GM23338 (cell line): Measurements from ENCODE around the gene ALPG. TPM values are rescaled to one million over a fixed set of nuclear protein-coding genes. Genes with fewer than 3 reads are reported as not detected.

Experiments used
- ATAC-seq: fragments of 200-7000 bp; cut with Tn5 transposase; 3 replicates; pipeline ENCODE4 v1.9.1; 2020
- DNase-seq: peaks from one replicate; pipeline ENCODE4 v3.0.0-alpha.2; 2015; ENCODE audit warnings: low spot score
- H2AFZ ChIP-seq: fragments of 200-600 bp; sonication (generic); 2 replicates; pipeline ENCODE4 v1.8.0; 2016; ENCODE audit warnings: antibody characterized with exemption, mild to moderate bottlenecking, moderate library complexity
- H3F3A ChIP-seq: fragments of 200-600 bp; sonication (generic); replicated peaks from 2 replicates; pipeline ENCODE4 v1.8.0; 2017; ENCODE audit warnings: antibody characterized with exemption, mixed run types, low read depth
- H3K27ac ChIP-seq: fragments of 200-600 bp; sonication (generic); 2 replicates; pipeline ENCODE4 v1.6.1; 2016; ENCODE audit warnings: low read depth
- H3K27me3 ChIP-seq: fragments of 200-600 bp; sonication (generic); 2 replicates; pipeline ENCODE4 v1.8.0; 2016; ENCODE audit warnings: mild to moderate bottlenecking, mixed run types, moderate library complexity; ENCODE audit not compliant: insufficient read depth
- H3K36me3 ChIP-seq: fragments of 200-600 bp; sonication (generic); 2 replicates; pipeline ENCODE4 v1.8.0; 2016; ENCODE audit warnings: mild to moderate bottlenecking; ENCODE audit not compliant: insufficient read depth
- H3K4me1 ChIP-seq: fragments of 200-600 bp; sonication (generic); 2 replicates; pipeline ENCODE4 v1.8.0; 2016; ENCODE audit warnings: mild to moderate bottlenecking, moderate library complexity; ENCODE audit not compliant: insufficient read depth
- H3K4me2 ChIP-seq: fragments of 200-600 bp; sonication (generic); 2 replicates; pipeline ENCODE4 v1.7.1; 2017; ENCODE audit warnings: mixed run types
- H3K4me3 ChIP-seq: fragments of 200-600 bp; sonication (generic); 2 replicates; pipeline ENCODE4 v1.6.1; 2016; ENCODE audit warnings: mixed run types
- H3K79me2 ChIP-seq: fragments of 200-600 bp; sonication (generic); replicated peaks from 2 replicates; pipeline ENCODE4 v1.8.0; 2017; ENCODE audit warnings: mild to moderate bottlenecking; ENCODE audit not compliant: insufficient read depth
- H3K9me2 ChIP-seq: fragments of 200-600 bp; sonication (generic); 2 replicates; pipeline ENCODE4 v1.8.0; 2017; ENCODE audit not compliant: insufficient read depth
- H4K20me1 ChIP-seq: fragments of 200-600 bp; sonication (generic); replicated peaks from 2 replicates; pipeline ENCODE4 v1.8.0; 2017; ENCODE audit warnings: mild to moderate bottlenecking; ENCODE audit not compliant: insufficient read depth
- H3K27ac Mint-ChIP-seq: 2 replicates; pipeline ENCODE4 v1.8.0; 2020; ENCODE audit warnings: inconsistent platforms, mild to moderate bottlenecking, moderate library complexity, mixed read lengths
- H3K27me3 Mint-ChIP-seq: 3 replicates; pipeline ENCODE4 v1.8.0; 2022; ENCODE audit warnings: low read depth, mild to moderate bottlenecking, moderate library complexity, mixed read lengths, inconsistent platforms; ENCODE audit not compliant: insufficient read depth, poor library complexity
- H3K36me3 Mint-ChIP-seq: 3 replicates; pipeline ENCODE4 v1.8.0; 2021; ENCODE audit warnings: low read depth, mild to moderate bottlenecking, inconsistent platforms, moderate library complexity, mixed read lengths
- H3K4me1 Mint-ChIP-seq: 3 replicates; pipeline ENCODE4 v1.8.0; 2020; ENCODE audit warnings: mild to moderate bottlenecking, inconsistent platforms, mixed read lengths
- H3K4me3 Mint-ChIP-seq: 3 replicates; pipeline ENCODE4 v1.8.0; 2021; ENCODE audit warnings: moderate library complexity, mild to moderate bottlenecking, inconsistent platforms, mixed read lengths
- H3K9me3 Mint-ChIP-seq: 3 replicates; pipeline ENCODE4 v1.8.0; 2020; ENCODE audit warnings: moderate library complexity, mild to moderate bottlenecking, inconsistent platforms, mixed read lengths
- CREB1 ChIP-seq: fragments of 250-450 bp; sonication (Bioruptor Pico); IDR thresholded peaks from 2 replicates; pipeline ENCODE4 v1.5.0; 2020; ENCODE audit warnings: low read depth, mild to moderate bottlenecking, moderate library complexity
- ETS1 ChIP-seq: IDR thresholded peaks from 2 replicates; pipeline ENCODE4 v1.6.1; 2016; ENCODE audit warnings: antibody characterized with exemption
- EZH2 ChIP-seq: fragments of 200-600 bp; sonication (generic); IDR thresholded peaks from one replicate; pipeline ENCODE4 v1.8.0; 2017; ENCODE audit warnings: antibody characterized with exemption, mild to moderate bottlenecking, low read depth; ENCODE audit not compliant: unreplicated experiment
- EZH2phosphoT487 ChIP-seq: fragments of 200-600 bp; sonication (generic); IDR thresholded peaks from one replicate; pipeline ENCODE4 v1.8.1; 2018; ENCODE audit warnings: antibody characterized with exemption; ENCODE audit not compliant: unreplicated experiment
- JUNB ChIP-seq: IDR thresholded peaks from one replicate; pipeline ENCODE4 v1.6.1; 2016; ENCODE audit warnings: antibody characterized with exemption; ENCODE audit not compliant: unreplicated experiment
- REST ChIP-seq: IDR thresholded peaks from one replicate; pipeline ENCODE4 v1.6.1; 2018; ENCODE audit warnings: antibody characterized with exemption; ENCODE audit not compliant: unreplicated experiment
- ZNF462 ChIP-seq: fragments of 250-450 bp; sonication (Bioruptor Pico); IDR thresholded peaks from 2 replicates; pipeline ENCODE4 v1.5.0; 2020; ENCODE audit warnings: mild to moderate bottlenecking, moderate library complexity
- polyA plus RNA-seq: library from polyadenylated mRNA; unstranded; fragments of >200 nt; fragmentation: Nextera tagmentation; extraction: Ambion mirVana; gene quantifications from 2 replicates; pipeline ENCODE4 v1.2.1, GENCODE V29; 2016
- total RNA-seq: library from RNA; depleted of rRNA; stranded (reverse); fragments of >200 nt; shearing (Covaris generic); gene quantifications from 2 replicates; pipeline ENCODE4 v1.2.3, GENCODE V29; 2014

Gene ALPG
- total and polyA plus RNA-seq, 2 experiments from 2014 or later: 0.89 to 2.5 TPM

- no peak for TF ChIP-seq ZNF462 (CRISPR knock-in tag)
- no peak for TF ChIP-seq JUNB
- no peak for TF ChIP-seq REST
- no peak for TF ChIP-seq EZH2phosphoT487
- no peak for TF ChIP-seq EZH2
These were observed 16.0 kb upstream of the ALPG start (continued) for GRCh38 chr2:232390661-232391060.

- no peak overlapping the region for H3K4me2 ChIP-seq
- Mint-ChIP-seq H3K9me3 (no peaks in the 10 kb centered on the region), H3K4me1 (peaks cover 10% of the 10 kb centered on the region), H3K36me3 (no peaks in the 10 kb centered on the region; the same call in 2 of the 3 replicates), H3K4me3 (no peak overlapping the region), H3K27me3 (peaks cover 21% of the 10 kb centered on the region), H3K27ac (no peak overlapping the region)
- H2AFZ ChIP-seq: no peak overlapping the region
- no peak for DNase-seq
- peaks cover 19% of the 10 kb centered on the region for H3K27me3 ChIP-seq
- H3K79me2 ChIP-seq: no peaks in the 10 kb centered on the region
- no peak for ATAC-seq
- H3F3A ChIP-seq: peaks cover 3% of the 10 kb centered on the region; the same call in 1 of the 2 replicates
- no peak overlapping the region for H3K4me3 ChIP-seq
- no peaks in the 10 kb centered on the region for H3K36me3 ChIP-seq
- no peaks in the 10 kb centered on the region for H4K20me1 ChIP-seq
- no peak overlapping the region for H3K27ac ChIP-seq
- H3K9me2 ChIP-seq: no peaks in the 10 kb centered on the region
- peaks cover 17% of the 10 kb centered on the region for H3K4me1 ChIP-seq
- TF ChIP-seq ETS1 (no peak), CREB1 (no peak)
These were observed 13.1 kb upstream of the ALPG start for GRCh38 chr2:232393556-232393955.
